Thoracic aorta (tissue), 2 donors: ENCODE results near the gene VMP1. TPM values are rescaled to one million over a fixed set of nuclear protein-coding genes. Genes with fewer than 3 reads are reported as not detected.

Experiments used
- ATAC-seq: fragments of 150-250 bp; one replicate; pipeline ENCODE4 v1.8.0; 2017; ENCODE audit warnings: low read depth; ENCODE audit not compliant: insufficient number of reproducible peaks, low FRiP score
- DNase-seq: peaks from one replicate; pipeline ENCODE4 v3.0.0-alpha.2; 2020; ENCODE audit warnings: low spot score
- H3K27ac ChIP-seq, 2 donors: fragments of 200-600 bp; sonication (generic); 1 replicate in 1 of 2; 2 replicates in 1 of 2; pipeline ENCODE4 v1.5.1; 2016; ENCODE audit warnings: mild to moderate bottlenecking in 2 of 2, moderate library complexity in 2 of 2
- H3K27me3 ChIP-seq: fragments of 200-600 bp; sonication (generic); replicated peaks from 2 replicates; pipeline ENCODE4 v1.6.0; 2016; ENCODE audit warnings: mild to moderate bottlenecking; ENCODE audit not compliant: insufficient read depth
- H3K36me3 ChIP-seq: fragments of 200-600 bp; sonication (generic); one replicate; pipeline ENCODE4 v1.5.1; 2016
- H3K4me1 ChIP-seq, 2 donors: fragments of 200-600 bp; sonication (generic); 1 replicate in 1 of 2; 2 replicates in 1 of 2; pipeline versions ENCODE4 v1.5.1 to v1.6.0; 2016; ENCODE audit warnings: low read depth in 2 of 2, mild to moderate bottlenecking in 1 of 2; ENCODE audit not compliant: control insufficient read depth in 1 of 2
- H3K4me3 ChIP-seq: fragments of 200-600 bp; sonication (generic); 2 replicates; pipeline ENCODE4 v1.5.1; 2016; ENCODE audit warnings: mild to moderate bottlenecking
- H3K9me3 ChIP-seq: fragments of 200-600 bp; sonication (generic); 2 replicates; pipeline ENCODE4 v1.5.1; 2016
- CTCF ChIP-seq: fragments of 200-600 bp; sonication (generic); IDR thresholded peaks from one replicate; pipeline ENCODE4 v1.5.1; 2019; ENCODE audit warnings: antibody characterized with exemption
- total RNA-seq, 2 donors: library from RNA; depleted of rRNA; stranded (reverse); fragments of >200 nt; gene quantifications; one replicate each; pipeline versions ENCODE4 v1.1.0 to v1.2.3, GENCODE V29; 2016

Gene VMP1
- total RNA-seq, 2 donors from 2014 or later: 183 to 728 TPM

DNA sequence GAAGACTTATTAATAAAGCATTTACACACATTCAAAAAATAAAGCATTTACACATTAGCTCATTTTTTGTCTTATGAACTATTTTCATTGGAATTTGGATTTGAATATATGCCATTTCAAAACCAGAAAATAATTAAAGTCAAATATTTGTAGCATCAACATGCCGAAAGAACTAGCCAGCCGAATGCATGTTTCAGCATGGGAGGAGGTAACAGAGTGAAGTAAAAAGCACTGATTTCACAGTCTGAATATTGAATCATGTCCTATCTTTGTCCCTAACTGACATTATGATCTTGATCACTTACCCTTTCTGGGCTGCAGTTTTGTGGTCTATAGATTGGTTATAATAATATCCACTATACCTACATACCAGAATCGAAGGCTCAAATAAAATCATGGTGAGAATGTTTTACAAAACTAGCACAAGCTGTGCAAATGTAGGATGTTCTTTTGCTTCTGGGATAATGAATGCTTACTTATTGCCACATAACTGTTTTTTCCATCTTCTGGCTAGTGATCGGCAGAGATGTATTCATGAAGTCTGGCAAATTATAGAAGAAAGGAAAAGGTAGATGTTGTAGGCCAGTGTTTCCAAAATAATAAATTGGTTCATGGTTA lies 100.5 kb downstream of the VMP1 start:
- DNase-seq (no peak), ATAC-seq (peak; percentile 26)
- Histone ChIP-seq H3K4me3 (peak overlapping the region; percentile 33), H3K27me3 (no peaks in the 10 kb centered on the region), H3K36me3 (peaks cover 4% of the 10 kb centered on the region), H3K9me3 (no peaks in the 10 kb centered on the region), H3K27ac (peak overlapping the region; percentile 46 to 50), H3K4me1 (peaks cover 7 to 17% of the 10 kb centered on the region in 2 donors)
- no peak for TF ChIP-seq CTCF

GRCh38 chr17:59810894-59811153 lies 103.4 kb downstream of the VMP1 start:
- H3K36me3 ChIP-seq: peaks cover 4% of the 10 kb centered on the region
- peaks cover 1 to 13% of the 10 kb centered on the region in 2 donors for H3K4me1 ChIP-seq
- H3K27ac ChIP-seq: no peak overlapping the region
- TF ChIP-seq CTCF: no peak
- no peak for DNase-seq
- ATAC-seq: no peak
- no peak overlapping the region for H3K4me3 ChIP-seq
- no peaks in the 10 kb centered on the region for H3K27me3 ChIP-seq
- no peaks in the 10 kb centered on the region for H3K9me3 ChIP-seq

DNA sequence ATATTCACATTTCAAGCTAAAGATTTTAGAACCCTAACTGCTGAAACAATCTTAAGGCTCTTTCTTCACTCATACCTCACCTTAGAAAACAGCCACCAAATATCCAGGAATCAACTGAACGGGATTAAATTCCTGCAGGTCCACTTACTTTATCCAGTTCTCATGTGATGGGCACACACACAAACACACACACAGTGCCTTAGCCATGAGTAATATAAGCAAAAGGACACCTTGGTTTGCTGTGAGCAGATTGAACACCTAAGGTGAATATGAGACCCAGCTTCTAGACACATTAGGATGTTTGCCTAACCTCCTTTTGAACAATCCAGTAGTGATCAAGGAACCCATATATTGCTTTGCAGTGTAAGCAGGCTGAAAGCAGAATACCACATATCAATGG lies 103.8 kb downstream of the VMP1 start:
- H3K4me3 ChIP-seq: no peak overlapping the region
- no peak for TF ChIP-seq CTCF
- H3K9me3 ChIP-seq: no peaks in the 10 kb centered on the region
- DNase-seq: no peak
- no peak overlapping the region for H3K27ac ChIP-seq
- no peak for ATAC-seq
- H3K4me1 ChIP-seq: peaks cover 0 to 13% of the 10 kb centered on the region in 2 donors
- peaks cover 4% of the 10 kb centered on the region for H3K36me3 ChIP-seq
- no peaks in the 10 kb centered on the region for H3K27me3 ChIP-seq

GRCh38 chr17:59812139-59812538 lies 104.7 kb downstream of the VMP1 start:
- Histone ChIP-seq H3K9me3 (no peaks in the 10 kb centered on the region), H3K27ac (no peak overlapping the region), H3K36me3 (peaks cover 4% of the 10 kb centered on the region), H3K4me3 (no peak overlapping the region), H3K27me3 (no peaks in the 10 kb centered on the region), H3K4me1 (peaks cover 0 to 13% of the 10 kb centered on the region in 2 donors)
- no peak for ATAC-seq
- no peak for TF ChIP-seq CTCF
- DNase-seq: no peak

- Histone ChIP-seq H3K9me3 (no peaks in the 10 kb centered on the region), H3K4me3 (no peak overlapping the region), H3K36me3 (peaks cover 4% of the 10 kb centered on the region), H3K27ac (no peak overlapping the region), H3K27me3 (no peaks in the 10 kb centered on the region), H3K4me1 (no peaks in the 10 kb centered on the region)
- no peak for ATAC-seq
- TF ChIP-seq CTCF: no peak
- no peak for DNase-seq
Observed at GRCh38 chr17:59814276-59814675, 106.8 kb downstream of the VMP1 start.
